PC-3 (cell line): Measurements from ENCODE around the gene KIR2DL1. TPM values are rescaled to one million over a fixed set of nuclear protein-coding genes. Genes with fewer than 3 reads are reported as not detected.
"Not testable (repeated sequence)": the region's sequence is repeated elsewhere in the genome, so short reads cannot be mapped to it uniquely, and the experiment has no call there.

ENCODE experiments used
- ATAC-seq: fragments of 200-7000 bp; cut with Tn5 transposase; 2 replicates; pipeline ENCODE4 v1.9.1; 2020; ENCODE audit warnings: mild to moderate bottlenecking, moderate library complexity
- BruUV-seq: library from RNA; stranded (reverse); fragments of 400-500 nt; replicated peaks from 2 replicates; lab custom pipeline; 2021; lab: Mats Ljungman, UMichigan
- CTCF ChIA-PET: fragments of 300-600 bp; sonication (Branson Sonifier 250); formaldehyde crosslinking; loops from one replicate; lab custom pipeline; 2022; ENCODE audit warnings: antibody characterized with exemption; lab: Charles Lee
- POLR2A ChIA-PET: fragments of 300-600 bp; sonication (Branson Sonifier 250); formaldehyde crosslinking; loops from one replicate; lab custom pipeline; 2022; ENCODE audit warnings: antibody characterized with exemption; ENCODE audit not compliant: unreplicated experiment; lab: Charles Lee
- DNase-seq: peaks from one replicate; pipeline ENCODE4 v3.0.0-alpha.2; 2015
- H2AFZ ChIP-seq: fragments of 300-600 bp; sonication (generic); 2 replicates; pipeline ENCODE4 v1.6.0; 2016; ENCODE audit warnings: antibody characterized with exemption, low read length
- H3F3A ChIP-seq: fragments of 300-600 bp; sonication (generic); one replicate; pipeline ENCODE4 v1.6.0; 2017; ENCODE audit warnings: antibody characterized with exemption, low read length, control low read depth, mild to moderate bottlenecking; ENCODE audit not compliant: unreplicated experiment
- H3K27ac ChIP-seq: fragments of 300-600 bp; sonication (generic); 2 replicates; pipeline ENCODE4 v1.5.1; 2016; ENCODE audit warnings: mild to moderate bottlenecking, low read length
- H3K27me3 ChIP-seq: fragments of 300-600 bp; sonication (generic); 2 replicates; pipeline ENCODE4 v1.6.1; 2016; ENCODE audit warnings: low read length, mixed read lengths
- H3K36me3 ChIP-seq: fragments of 300-600 bp; sonication (generic); 2 replicates; pipeline ENCODE4 v1.6.1; 2016; ENCODE audit warnings: low read depth, mixed run types, low read length, mixed read lengths
- H3K4me1 ChIP-seq: fragments of 300-600 bp; sonication (generic); 2 replicates; pipeline ENCODE4 v1.5.1; 2016; ENCODE audit warnings: low read length; ENCODE audit not compliant: insufficient read depth
- H3K4me2 ChIP-seq: fragments of 300-600 bp; sonication (generic); 2 replicates; pipeline ENCODE4 v1.6.0; 2016; ENCODE audit warnings: low read length
- H3K4me3 ChIP-seq: fragments of 300-600 bp; sonication (generic); 2 replicates; pipeline ENCODE4 v1.5.1; 2016; ENCODE audit warnings: mild to moderate bottlenecking, low read length, mixed read lengths
- H3K79me2 ChIP-seq: fragments of 300-600 bp; sonication (generic); 2 replicates; pipeline ENCODE4 v1.6.1; 2017; ENCODE audit warnings: low read length, mixed read lengths
- H3K9ac ChIP-seq: fragments of 300-600 bp; sonication (generic); 2 replicates; pipeline ENCODE4 v1.6.0; 2016; ENCODE audit warnings: mild to moderate bottlenecking, low read length
- H3K9me2 ChIP-seq: fragments of 300-600 bp; sonication (generic); replicated peaks from 2 replicates; pipeline ENCODE4 v1.6.1; 2016; ENCODE audit warnings: mixed run types, low read length, mixed read lengths
- H3K9me3 ChIP-seq: fragments of 300-600 bp; sonication (generic); 2 replicates; pipeline ENCODE4 v1.6.1; 2016; ENCODE audit warnings: low read length, mixed read lengths
- H4K20me1 ChIP-seq: fragments of 300-600 bp; sonication (generic); 2 replicates; pipeline ENCODE4 v1.6.1; 2016; ENCODE audit warnings: low read length, mixed read lengths
- CTCF ChIP-seq: fragments of 300-600 bp; sonication (generic); conservative IDR thresholded peaks from 2 replicates; pipeline ENCODE4 v1.5.1; 2017; ENCODE audit warnings: antibody characterized with exemption, low read depth, mild to moderate bottlenecking, low read length
- EZH2 ChIP-seq: fragments of 300-600 bp; sonication (generic); IDR thresholded peaks from one replicate; pipeline ENCODE4 v1.6.1; 2017; ENCODE audit warnings: antibody characterized with exemption, mild to moderate bottlenecking, low read length; ENCODE audit not compliant: unreplicated experiment
- EZH2phosphoT487 ChIP-seq: fragments of 300-600 bp; sonication (generic); IDR thresholded peaks from 2 replicates; pipeline ENCODE4 v1.6.1; 2018; ENCODE audit warnings: mild to moderate bottlenecking, antibody characterized with exemption, low read length, borderline replicate concordance
- intact Hi-C: fragments of 100-400 bp; cut with micrococcal nuclease; formaldehyde crosslinking; loops from 2 replicates; pipeline ENCODE4 v1.9.0; 2023
- total RNA-seq: library from RNA; depleted of rRNA; stranded (reverse); fragments of >200 nt; gene quantifications from 2 replicates; pipeline ENCODE4 v1.2.3, GENCODE V29; 2014

The KIR2DL1 gene
- total RNA-seq, 1 experiment from 2014 or later = not detected

GRCh38 chr19:54805665-54806515 lies 36.3 kb downstream of the KIR2DL1 start:
- ChIA-PET POLR2A (no interaction called here), CTCF (no interaction called here)
- BruUV-seq = no TSS peak
- ATAC-seq (no peak), DNase-seq (no peak)
- no peak overlapping the region for H3K4me3 ChIP-seq
- no peaks in the 10 kb centered on the region for H3K9me2 ChIP-seq
- no peaks in the 10 kb centered on the region for H3K9me3 ChIP-seq
- TF ChIP-seq EZH2 (no peak), CTCF (no peak), EZH2phosphoT487 (no peak)
- no peaks in the 10 kb centered on the region for H3K79me2 ChIP-seq
- H3K27me3 ChIP-seq = peaks cover 80% of the 10 kb centered on the region
- intact Hi-C loops = no loop called here
- no peaks in the 10 kb centered on the region for H4K20me1 ChIP-seq
- no peak overlapping the region for H3K9ac ChIP-seq
- no peaks in the 10 kb centered on the region for H3K36me3 ChIP-seq
- no peak overlapping the region for H3K4me2 ChIP-seq
- no peaks in the 10 kb centered on the region for H3F3A ChIP-seq
- no peaks in the 10 kb centered on the region for H3K4me1 ChIP-seq
- H3K27ac ChIP-seq = no peak overlapping the region
- H2AFZ ChIP-seq = no peak overlapping the region

GRCh38 chr19:54806516-54806838 lies 36.9 kb downstream of the KIR2DL1 start:
- Histone ChIP-seq H3K27me3 (peaks cover 78% of the 10 kb centered on the region), H3K4me3 (no peak overlapping the region), H3K4me1 (no peaks in the 10 kb centered on the region), H3K9me2 (no peaks in the 10 kb centered on the region), H3K27ac (no peak overlapping the region), H3K4me2 (no peak overlapping the region), H4K20me1 (no peaks in the 10 kb centered on the region), H3F3A (no peaks in the 10 kb centered on the region), H3K36me3 (no peaks in the 10 kb centered on the region), H3K9me3 (no peaks in the 10 kb centered on the region), H3K9ac (no peak overlapping the region), H3K79me2 (no peaks in the 10 kb centered on the region), H2AFZ (no peak overlapping the region)
- no peak for ATAC-seq
- intact Hi-C loops = no loop called here
- no peak for DNase-seq
- ChIA-PET CTCF (no interaction called here), POLR2A (no interaction called here)
- no TSS peak for BruUV-seq
- TF ChIP-seq EZH2 (no peak), EZH2phosphoT487 (no peak), CTCF (no peak)

- BruUV-seq = not testable (repeated sequence)
Observed at GRCh38 chr19:54814571-54814970, 45.0 kb downstream of the KIR2DL1 start.

GRCh38 chr19:54816251-54816650 lies 46.7 kb downstream of the KIR2DL1 start, which contains the start of gene KIR3DL1:
KIR3DL1 (plus strand) TSS chr19:54816468.
- intact Hi-C loops, POLR2A ChIA-PET, BruUV-seq, H3F3A ChIP-seq, H3K4me3 ChIP-seq, H4K20me1 ChIP-seq, H3K36me3 ChIP-seq, H3K4me1 ChIP-seq, ATAC-seq, H3K9me3 ChIP-seq, DNase-seq, H3K79me2 ChIP-seq, H3K9me2 ChIP-seq, H3K9ac ChIP-seq, H3K27ac ChIP-seq, H3K4me2 ChIP-seq, H2AFZ ChIP-seq, CTCF ChIA-PET: not testable (repeated sequence)
- peaks cover 45% of the 10 kb centered on the region for H3K27me3 ChIP-seq

More at GRCh38 chr19:54814571-54814970, 45.0 kb downstream of the KIR2DL1 start:
- H3K4me2 ChIP-seq, H3K36me3 ChIP-seq, H3K9ac ChIP-seq, H3K9me3 ChIP-seq, H3K4me3 ChIP-seq, ATAC-seq, intact Hi-C loops, H3K27ac ChIP-seq, POLR2A ChIA-PET, H2AFZ ChIP-seq, CTCF ChIA-PET, H3F3A ChIP-seq, DNase-seq, H3K4me1 ChIP-seq, H3K9me2 ChIP-seq, H3K79me2 ChIP-seq, H4K20me1 ChIP-seq: not testable (repeated sequence)
- H3K27me3 ChIP-seq = peaks cover 56% of the 10 kb centered on the region
